Fibroblast of villous mesenchyme (primary cell): ENCODE results near the gene GDA. TPM values are rescaled to one million over a fixed set of nuclear protein-coding genes. Genes with fewer than 3 reads are reported as not detected.

Experiments
- DNase-seq: peaks from one replicate; pipeline ENCODE4 v3.0.0-alpha.2; 2010; ENCODE audit warnings: low read depth
- H3K4me3 ChIP-seq: 2 replicates; pipeline ENCODE4 v1.5.1; 2011; ENCODE audit warnings: low read depth, mild to moderate bottlenecking, low read length
- CTCF ChIP-seq: IDR thresholded peaks from 2 replicates; pipeline ENCODE4 v1.5.1; 2012; ENCODE audit warnings: low read depth, mild to moderate bottlenecking, low read length; ENCODE audit not compliant: insufficient read depth
- total RNA-seq: library from RNA; depleted of rRNA; stranded (reverse); fragments of >200 nt; gene quantifications from 2 replicates; pipeline ENCODE4 v1.2.3, GENCODE V29; 2012

The GDA gene
- total RNA-seq: 0.97 and 4.3 TPM in 2 replicates

DNA sequence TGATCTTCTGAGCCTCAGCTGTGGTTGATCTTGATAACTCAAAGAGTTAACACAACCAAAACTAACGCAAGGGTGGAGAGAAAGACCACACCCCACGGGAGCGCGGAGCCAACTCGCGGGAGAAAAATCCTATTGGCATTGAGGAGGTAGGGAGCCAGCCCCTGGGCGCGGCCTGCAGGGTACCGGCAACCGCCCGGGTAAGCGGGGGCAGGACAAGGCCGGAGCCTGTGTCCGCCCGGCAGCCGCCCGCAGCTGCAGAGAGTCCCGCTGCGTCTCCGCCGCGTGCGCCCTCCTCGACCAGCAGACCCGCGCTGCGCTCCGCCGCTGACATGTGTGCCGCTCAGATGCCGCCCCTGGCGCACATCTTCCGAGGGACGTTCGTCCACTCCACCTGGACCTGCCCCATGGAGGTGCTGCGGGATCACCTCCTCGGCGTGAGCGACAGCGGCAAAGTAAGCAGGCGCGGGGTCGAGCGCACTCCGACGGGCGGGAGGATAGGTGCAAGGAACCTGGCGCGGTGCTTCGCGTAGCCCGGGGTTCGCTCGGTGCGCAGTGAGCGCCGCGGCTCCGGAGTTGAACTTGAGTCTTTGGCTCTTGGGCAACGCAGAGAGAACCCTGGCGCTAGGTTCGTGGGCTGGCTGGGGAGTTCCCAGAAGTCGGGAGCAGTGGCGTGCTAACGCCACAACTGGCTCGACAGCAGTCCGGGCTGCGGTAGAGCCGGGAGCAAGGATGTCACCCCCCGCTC, at the start of gene GDA:
Gene GDA (plus strand): TSS at position 210 of the 745 bp plus-strand sequence. CDS start 120 bp downstream, at position 330.
- DNase-seq: no peak
- TF ChIP-seq CTCF: no peak
- H3K4me3 ChIP-seq: no peak within 1 kb of the TSS

DNA sequence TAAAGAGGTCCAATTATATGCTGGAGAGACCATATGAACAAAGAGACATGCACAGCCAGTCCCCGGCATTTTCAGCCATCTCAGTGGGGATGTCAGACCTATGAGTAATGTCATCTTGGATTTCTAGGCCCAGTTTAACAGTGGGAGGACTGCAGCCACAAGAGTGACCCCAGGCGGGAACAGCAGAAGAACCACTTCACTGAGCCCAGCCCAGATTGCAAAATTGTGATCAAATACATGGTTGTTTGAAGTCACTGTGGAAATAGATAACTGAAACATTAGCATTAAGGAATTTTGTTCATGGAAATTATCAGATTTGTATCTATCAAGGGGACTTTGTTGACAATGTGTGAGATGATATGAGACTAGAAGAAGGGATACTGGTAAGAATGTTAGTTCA, 46.7 kb upstream of the GDA start:
- DNase-seq: no peak
- H3K4me3 ChIP-seq: no peak overlapping the region
- no peak for TF ChIP-seq CTCF

- no peak for DNase-seq
- no peak for TF ChIP-seq CTCF
- H3K4me3 ChIP-seq: no peak overlapping the region
Observed at GRCh38 chr9:72113056-72113455, 36.2 kb upstream of the GDA start.

DNA sequence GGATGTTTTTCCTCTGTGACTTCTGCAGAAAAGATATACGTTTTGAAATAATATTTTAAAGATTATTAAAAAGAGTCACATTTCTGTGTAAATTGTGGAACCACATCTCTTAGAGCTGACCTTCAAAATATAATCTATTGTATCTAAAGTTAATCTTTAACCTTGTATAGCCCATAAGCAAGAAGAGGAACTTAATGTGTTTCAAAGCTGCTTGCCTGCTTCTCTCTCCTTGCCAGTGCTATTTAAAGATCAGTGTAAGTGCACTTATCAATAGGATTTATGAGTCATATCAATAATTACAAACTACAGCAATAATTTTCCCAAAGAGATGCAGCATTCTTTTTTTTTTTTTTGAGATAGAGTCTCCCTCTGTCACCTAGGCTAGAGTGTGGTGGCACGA, 29.4 kb upstream of the GDA start:
- no peak for TF ChIP-seq CTCF
- no peak overlapping the region for H3K4me3 ChIP-seq
- DNase-seq: no peak

DNA sequence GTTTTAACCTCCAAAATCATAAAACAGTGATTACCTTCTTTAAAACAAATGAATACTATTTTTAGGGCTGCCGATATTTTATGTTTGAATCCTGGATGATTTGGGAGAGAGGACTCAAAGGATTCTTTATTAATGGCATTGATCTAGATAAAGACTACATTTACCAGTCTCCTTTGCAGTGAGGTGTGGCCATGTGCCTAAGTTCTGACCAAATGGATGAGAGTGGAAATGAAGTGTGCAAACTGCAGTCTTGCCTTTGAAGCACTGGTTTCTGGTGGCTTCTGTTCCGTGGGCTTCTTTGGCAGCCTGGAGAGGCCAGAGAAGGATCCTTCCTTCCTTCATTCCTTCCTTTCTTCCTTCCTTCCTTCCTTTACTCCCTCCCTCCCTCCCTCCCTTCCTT, 24.3 kb upstream of the GDA start:
- no peak overlapping the region for H3K4me3 ChIP-seq
- no peak for DNase-seq
- no peak for TF ChIP-seq CTCF

GRCh38 chr9:72127753-72128152, 21.5 kb upstream of the GDA start:
- H3K4me3 ChIP-seq: no peak overlapping the region
- TF ChIP-seq CTCF: no peak
- no peak for DNase-seq

GRCh38 chr9:72128526-72128925, 20.7 kb upstream of the GDA start:
- DNase-seq: no peak
- no peak for TF ChIP-seq CTCF
- H3K4me3 ChIP-seq: no peak overlapping the region
